Measurements from ENCODE around the gene SPRR2E.

DNA sequence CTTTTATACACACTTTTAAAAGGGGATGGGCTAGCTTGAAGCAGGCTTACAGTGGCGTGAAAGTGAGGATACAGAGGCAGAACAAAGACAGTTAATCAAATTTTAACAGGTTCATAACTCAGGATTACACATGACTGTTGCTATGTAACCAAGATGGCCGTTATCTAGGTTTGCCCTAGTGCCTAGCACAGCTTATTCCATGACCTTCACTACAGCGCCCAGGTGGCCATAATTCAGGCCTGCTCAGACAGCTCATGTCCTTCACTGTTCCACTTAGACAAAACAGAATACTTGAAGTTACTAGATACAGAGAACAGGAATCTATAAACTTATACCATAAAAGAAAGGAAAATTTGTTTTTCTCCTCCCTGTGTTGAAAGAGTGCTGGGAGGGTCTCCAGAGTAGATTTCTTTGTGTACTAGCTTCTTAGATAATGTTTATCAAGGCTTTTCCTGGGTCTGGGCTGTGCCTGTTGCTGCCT is 25.2 kb upstream of the SPRR2E start:
- TF ChIP-seq, protein P1, sequence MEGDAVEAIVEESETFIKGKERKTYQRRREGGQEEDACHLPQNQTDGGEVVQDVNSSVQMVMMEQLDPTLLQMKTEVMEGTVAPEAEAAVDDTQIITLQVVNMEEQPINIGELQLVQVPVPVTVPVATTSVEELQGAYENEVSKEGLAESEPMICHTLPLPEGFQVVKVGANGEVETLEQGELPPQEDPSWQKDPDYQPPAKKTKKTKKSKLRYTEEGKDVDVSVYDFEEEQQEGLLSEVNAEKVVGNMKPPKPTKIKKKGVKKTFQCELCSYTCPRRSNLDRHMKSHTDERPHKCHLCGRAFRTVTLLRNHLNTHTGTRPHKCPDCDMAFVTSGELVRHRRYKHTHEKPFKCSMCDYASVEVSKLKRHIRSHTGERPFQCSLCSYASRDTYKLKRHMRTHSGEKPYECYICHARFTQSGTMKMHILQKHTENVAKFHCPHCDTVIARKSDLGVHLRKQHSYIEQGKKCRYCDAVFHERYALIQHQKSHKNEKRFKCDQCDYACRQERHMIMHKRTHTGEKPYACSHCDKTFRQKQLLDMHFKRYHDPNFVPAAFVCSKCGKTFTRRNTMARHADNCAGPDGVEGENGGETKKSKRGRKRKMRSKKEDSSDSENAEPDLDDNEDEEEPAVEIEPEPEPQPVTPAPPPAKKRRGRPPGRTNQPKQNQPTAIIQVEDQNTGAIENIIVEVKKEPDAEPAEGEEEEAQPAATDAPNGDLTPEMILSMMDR (conservative IDR thresholded peaks at IDR 0.05; ENCODE audit: low read length), result no peak
- TF ChIP-seq EZH2phosphoT487 (IDR thresholded peaks at IDR 0.05; ENCODE audit: borderline replicate concordance, low read depth, low read length), result no peak
